Nephron (organoid): ENCODE measurements around the gene CREB3.

Experiments used
- H3K27ac Mint-ChIP-seq, 3 experiments: 2 replicates each; pipeline ENCODE4 v1.8.0; 2020; ENCODE audit warnings: mixed read lengths in 3 of 3, mild to moderate bottlenecking in 2 of 3, moderate library complexity in 1 of 3
- H3K27me3 Mint-ChIP-seq: 2 replicates; pipeline ENCODE4 v1.8.0; 2021; ENCODE audit warnings: low read depth, mild to moderate bottlenecking, moderate library complexity, mixed read lengths
- H3K36me3 Mint-ChIP-seq: 2 replicates; pipeline ENCODE4 v1.8.0; 2020; ENCODE audit warnings: low read depth, mixed read lengths
- H3K4me1 Mint-ChIP-seq: 2 replicates; pipeline ENCODE4 v1.8.0; 2020; ENCODE audit warnings: mixed read lengths
- H3K4me3 Mint-ChIP-seq, 3 experiments: 2 replicates each; pipeline ENCODE4 v1.8.0; 2020; ENCODE audit warnings: mild to moderate bottlenecking in 3 of 3, mixed read lengths in 3 of 3, moderate library complexity in 2 of 3
- H3K9me3 Mint-ChIP-seq: 2 replicates; pipeline ENCODE4 v1.8.0; 2020; ENCODE audit warnings: mixed read lengths
- TF ChIP-seq, protein P1 (sequence below), 3 experiments: fragments of 200-600 bp; sonication (generic); IDR thresholded peaks; one replicate each; pipeline ENCODE4 v1.5.0; 2021; ENCODE audit warnings: antibody characterized with exemption in 3 of 3; ENCODE audit not compliant: unreplicated experiment in 3 of 3

Gene CREB3

DNA sequence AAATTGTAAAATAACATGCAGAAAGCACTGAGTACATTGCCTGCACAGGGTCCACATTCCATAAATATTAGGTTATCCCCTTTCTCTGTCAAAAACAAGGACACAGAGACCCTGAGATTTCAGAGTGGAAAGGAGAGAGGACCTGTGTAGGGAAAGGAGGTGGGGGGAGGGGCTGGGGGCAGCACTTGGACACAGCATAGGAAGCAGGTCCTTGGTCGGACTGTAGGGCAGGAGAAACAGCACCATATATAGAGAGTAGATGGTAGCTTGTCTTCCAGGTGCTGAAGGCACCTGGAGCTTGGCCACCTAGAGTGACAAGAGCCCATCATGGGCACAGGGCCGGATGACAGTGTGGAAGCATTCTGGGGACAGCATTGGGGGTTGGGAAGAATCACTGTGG, 45.2 kb upstream of the CREB3 start:
- H3K9me3 Mint-ChIP-seq: no peaks in the 10 kb centered on the region
- H3K4me3 Mint-ChIP-seq: peak overlapping the region; percentile 69 to 100 (median 95)

DNA sequence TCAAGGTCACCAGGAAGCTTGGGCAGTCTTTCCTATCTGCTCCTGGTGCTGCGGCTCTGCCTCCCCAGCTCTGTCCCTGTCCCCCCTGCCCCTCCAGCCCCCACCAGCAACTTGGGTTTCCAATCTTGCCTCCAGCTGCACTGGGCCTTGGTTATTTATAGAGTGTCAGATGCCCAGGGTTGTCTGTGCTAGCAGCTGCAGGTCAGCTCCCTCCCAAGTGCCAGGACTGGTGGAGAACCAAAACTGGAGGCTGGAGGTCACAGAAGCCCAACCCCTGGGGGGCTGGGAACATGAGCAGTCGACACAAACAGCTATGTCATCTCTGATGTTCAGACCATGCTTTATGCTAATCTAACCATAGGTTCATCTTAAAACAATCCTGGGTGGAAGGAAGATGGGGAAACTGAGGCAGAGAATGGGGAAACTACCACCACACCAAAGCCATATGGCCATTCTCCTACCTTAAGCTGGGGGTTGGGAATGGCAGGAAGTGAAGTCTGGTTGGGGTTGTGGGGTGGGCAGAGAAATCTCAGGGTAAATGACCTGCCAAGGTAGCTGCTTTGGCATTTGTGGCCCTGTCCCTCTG, 44.4 kb upstream of the CREB3 start:
- peak overlapping the region; percentile 65 to 96 (median 79) for H3K27ac Mint-ChIP-seq
- peaks cover 29% of the 10 kb centered on the region for H3K36me3 Mint-ChIP-seq
- H3K4me1 Mint-ChIP-seq: peaks cover 56% of the 10 kb centered on the region
- H3K9me3 Mint-ChIP-seq: no peaks in the 10 kb centered on the region
- H3K27me3 Mint-ChIP-seq: peaks cover 3% of the 10 kb centered on the region
- TF ChIP-seq, protein P1, sequence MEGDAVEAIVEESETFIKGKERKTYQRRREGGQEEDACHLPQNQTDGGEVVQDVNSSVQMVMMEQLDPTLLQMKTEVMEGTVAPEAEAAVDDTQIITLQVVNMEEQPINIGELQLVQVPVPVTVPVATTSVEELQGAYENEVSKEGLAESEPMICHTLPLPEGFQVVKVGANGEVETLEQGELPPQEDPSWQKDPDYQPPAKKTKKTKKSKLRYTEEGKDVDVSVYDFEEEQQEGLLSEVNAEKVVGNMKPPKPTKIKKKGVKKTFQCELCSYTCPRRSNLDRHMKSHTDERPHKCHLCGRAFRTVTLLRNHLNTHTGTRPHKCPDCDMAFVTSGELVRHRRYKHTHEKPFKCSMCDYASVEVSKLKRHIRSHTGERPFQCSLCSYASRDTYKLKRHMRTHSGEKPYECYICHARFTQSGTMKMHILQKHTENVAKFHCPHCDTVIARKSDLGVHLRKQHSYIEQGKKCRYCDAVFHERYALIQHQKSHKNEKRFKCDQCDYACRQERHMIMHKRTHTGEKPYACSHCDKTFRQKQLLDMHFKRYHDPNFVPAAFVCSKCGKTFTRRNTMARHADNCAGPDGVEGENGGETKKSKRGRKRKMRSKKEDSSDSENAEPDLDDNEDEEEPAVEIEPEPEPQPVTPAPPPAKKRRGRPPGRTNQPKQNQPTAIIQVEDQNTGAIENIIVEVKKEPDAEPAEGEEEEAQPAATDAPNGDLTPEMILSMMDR (IDR thresholded peaks at IDR 0.05; ENCODE audit: unreplicated experiment in 3 of 3): no peak
- peak overlapping the region; percentile 94 to 100 (median 95) for H3K4me3 Mint-ChIP-seq

More for the DNA sequence above, 45.2 kb upstream of the CREB3 start:
- Mint-ChIP-seq H3K4me1 (peaks cover 61% of the 10 kb centered on the region), H3K27me3 (peaks cover 3% of the 10 kb centered on the region), H3K27ac (peak overlapping the region; percentile 65 to 90 (median 76)), H3K36me3 (peaks cover 37% of the 10 kb centered on the region)
- TF ChIP-seq, protein P1 (IDR thresholded peaks at IDR 0.05; ENCODE audit: unreplicated experiment in 3 of 3): no peak

DNA sequence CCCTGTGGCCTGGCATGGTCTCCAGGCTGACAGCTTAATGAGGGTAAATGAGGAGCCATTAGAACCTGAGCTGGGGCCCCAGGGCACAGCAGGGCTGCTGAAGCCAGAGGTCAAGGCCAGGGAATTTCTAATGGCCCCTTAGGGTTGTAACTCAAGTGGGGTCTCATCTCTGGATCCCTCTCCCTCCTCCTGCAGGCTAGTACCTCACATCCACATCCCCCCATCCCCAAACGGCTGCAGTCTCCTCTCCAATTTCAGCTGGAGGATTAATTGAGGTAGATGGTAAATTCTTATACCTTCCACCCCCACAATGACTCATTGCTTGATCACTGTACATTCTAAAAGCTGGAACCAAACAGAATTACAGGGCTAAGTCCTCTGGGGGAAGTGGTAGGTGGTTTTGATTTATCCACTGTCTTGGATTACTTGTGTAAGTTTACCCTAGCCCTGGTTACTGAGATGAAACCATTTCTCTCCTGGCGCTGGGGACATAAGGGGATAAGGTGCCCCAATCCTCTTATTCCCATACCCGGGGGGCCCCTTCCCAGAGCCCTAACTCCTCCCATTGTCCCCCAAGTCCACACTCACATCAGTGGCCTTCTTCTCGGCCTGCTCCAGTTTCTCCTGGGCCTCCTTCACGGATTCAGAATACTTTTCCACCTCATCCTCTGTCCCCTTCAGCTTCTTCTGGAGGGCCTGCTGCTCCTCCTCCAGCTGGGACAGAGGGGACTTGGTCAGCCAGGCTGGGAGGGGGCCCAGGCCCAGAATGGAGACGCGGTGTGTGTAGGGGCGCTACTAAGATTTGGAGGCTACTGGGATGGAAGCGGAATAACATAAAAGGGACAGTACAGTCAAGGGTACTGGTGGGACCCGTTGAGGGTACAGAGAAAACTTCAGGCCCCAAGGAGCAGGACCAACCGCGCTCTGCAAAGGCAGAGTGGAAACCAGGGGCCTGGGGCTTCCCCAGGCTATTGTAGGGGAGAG, 43.6 kb upstream of the CREB3 start:
- Mint-ChIP-seq H3K27ac (peak overlapping the region; percentile 65 to 96 (median 93)), H3K36me3 (peaks cover 21% of the 10 kb centered on the region), H3K27me3 (peaks cover 3% of the 10 kb centered on the region), H3K9me3 (no peaks in the 10 kb centered on the region), H3K4me1 (peaks cover 49% of the 10 kb centered on the region), H3K4me3 (peak overlapping the region; percentile 94 to 100 (median 95))
- TF ChIP-seq, protein P1 (IDR thresholded peaks at IDR 0.05; ENCODE audit: unreplicated experiment in 3 of 3): no peak

DNA sequence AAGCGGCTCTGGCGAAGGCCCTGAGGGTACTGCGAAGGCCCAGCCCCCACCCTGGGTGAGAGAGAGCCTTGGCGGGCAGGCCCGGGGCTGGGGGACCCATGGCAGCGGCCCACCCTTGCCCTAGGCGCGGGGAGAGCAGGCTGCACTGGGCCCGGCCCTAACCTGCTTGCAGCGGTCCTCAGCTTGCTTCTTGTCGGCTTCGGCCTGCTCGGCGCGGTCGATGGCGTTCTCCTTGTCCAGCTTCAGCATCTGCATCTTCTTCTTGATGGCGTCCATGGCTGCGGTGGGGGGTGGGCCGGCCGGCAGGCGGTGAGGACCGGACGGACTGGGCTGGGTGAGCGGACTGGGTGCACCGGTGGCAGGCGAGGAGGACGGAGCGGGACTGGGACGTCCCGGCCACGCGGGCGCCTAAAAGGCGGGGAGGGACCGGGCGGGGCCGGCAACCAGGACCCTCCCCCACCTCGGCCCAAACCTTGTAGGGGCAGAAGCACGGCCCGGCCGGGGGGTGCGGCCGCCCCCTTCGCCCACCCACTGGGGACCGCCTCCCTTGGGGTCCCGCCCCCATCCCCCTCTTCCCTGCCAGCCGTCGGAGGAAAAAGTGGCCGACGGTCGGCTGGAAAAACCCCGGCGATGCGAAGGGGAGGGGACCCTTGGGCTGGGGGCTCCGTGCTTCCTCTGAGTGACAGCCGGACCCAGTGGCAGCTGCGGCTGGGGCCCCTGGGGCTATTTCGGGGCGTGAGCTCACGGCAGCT, 42.7 kb upstream of the CREB3 start, which contains the start of gene TPM2:
TSS of gene TPM2 (minus strand) at position 384 of the 752 bp plus-strand sequence. CDS start at position 276, 108 bp downstream.
- H3K9me3 Mint-ChIP-seq: no peaks in the 10 kb centered on the region
- peaks cover 3% of the 10 kb centered on the region for H3K27me3 Mint-ChIP-seq
- peak within 1 kb of the TSS; percentile 94 to 100 (median 95) for H3K4me3 Mint-ChIP-seq
- TF ChIP-seq, protein P1 (IDR thresholded peaks at IDR 0.05; ENCODE audit: unreplicated experiment in 3 of 3): no peak
- H3K27ac Mint-ChIP-seq: peak within 1 kb of the TSS; percentile 65 to 96 (median 94)
- H3K36me3 Mint-ChIP-seq: peaks cover 13% of the 10 kb centered on the region
- H3K4me1 Mint-ChIP-seq: peaks cover 42% of the 10 kb centered on the region

DNA sequence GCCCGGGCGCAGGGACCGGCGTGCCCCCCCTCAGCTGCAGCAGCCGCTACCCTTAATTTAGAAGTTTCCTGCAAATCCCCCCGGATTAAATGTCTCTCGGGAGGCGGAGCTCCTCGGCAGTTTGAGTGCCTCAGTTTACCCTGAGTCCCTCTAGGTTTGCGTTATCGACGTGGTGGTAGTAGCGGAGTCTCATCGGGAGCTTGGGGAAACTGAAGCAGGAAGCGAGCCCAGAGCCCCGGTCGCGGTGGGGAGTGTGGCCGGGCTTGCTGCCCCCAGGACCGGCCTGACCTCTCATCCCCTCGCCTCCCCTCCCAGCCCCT, 42.2 kb upstream of the CREB3 start:
- Mint-ChIP-seq H3K4me3 (peak overlapping the region; percentile 94 to 100 (median 95)), H3K27me3 (peaks cover 3% of the 10 kb centered on the region), H3K9me3 (no peaks in the 10 kb centered on the region), H3K36me3 (peaks cover 13% of the 10 kb centered on the region), H3K4me1 (peaks cover 41% of the 10 kb centered on the region), H3K27ac (peak overlapping the region; percentile 65 to 94 (median 81))
- TF ChIP-seq, protein P1 (IDR thresholded peaks at IDR 0.05; ENCODE audit: unreplicated experiment in 3 of 3): no peak
